PC-3 (cell line): Measurements from ENCODE around the gene PRSS50. TPM values are rescaled to one million over a fixed set of nuclear protein-coding genes. Genes with fewer than 3 reads are reported as not detected.

Source experiments
- ATAC-seq: fragments of 200-7000 bp; cut with Tn5 transposase; 2 replicates; pipeline ENCODE4 v1.9.1; 2020; ENCODE audit warnings: mild to moderate bottlenecking, moderate library complexity
- BruUV-seq: library from RNA; stranded (reverse); fragments of 400-500 nt; replicated peaks from 2 replicates; lab custom pipeline; 2021; lab: Mats Ljungman, UMichigan
- CTCF ChIA-PET: fragments of 300-600 bp; sonication (Branson Sonifier 250); formaldehyde crosslinking; loops from one replicate; lab custom pipeline; 2022; ENCODE audit warnings: antibody characterized with exemption; lab: Charles Lee
- POLR2A ChIA-PET: fragments of 300-600 bp; sonication (Branson Sonifier 250); formaldehyde crosslinking; loops from one replicate; lab custom pipeline; 2022; ENCODE audit warnings: antibody characterized with exemption; ENCODE audit not compliant: unreplicated experiment; lab: Charles Lee
- DNase-seq: peaks from one replicate; pipeline ENCODE4 v3.0.0-alpha.2; 2015
- H2AFZ ChIP-seq: fragments of 300-600 bp; sonication (generic); 2 replicates; pipeline ENCODE4 v1.6.0; 2016; ENCODE audit warnings: antibody characterized with exemption, low read length
- H3F3A ChIP-seq: fragments of 300-600 bp; sonication (generic); one replicate; pipeline ENCODE4 v1.6.0; 2017; ENCODE audit warnings: antibody characterized with exemption, low read length, control low read depth, mild to moderate bottlenecking; ENCODE audit not compliant: unreplicated experiment
- H3K27ac ChIP-seq: fragments of 300-600 bp; sonication (generic); 2 replicates; pipeline ENCODE4 v1.5.1; 2016; ENCODE audit warnings: mild to moderate bottlenecking, low read length
- H3K27me3 ChIP-seq: fragments of 300-600 bp; sonication (generic); 2 replicates; pipeline ENCODE4 v1.6.1; 2016; ENCODE audit warnings: low read length, mixed read lengths
- H3K36me3 ChIP-seq: fragments of 300-600 bp; sonication (generic); 2 replicates; pipeline ENCODE4 v1.6.1; 2016; ENCODE audit warnings: low read depth, mixed run types, low read length, mixed read lengths
- H3K4me1 ChIP-seq: fragments of 300-600 bp; sonication (generic); 2 replicates; pipeline ENCODE4 v1.5.1; 2016; ENCODE audit warnings: low read length; ENCODE audit not compliant: insufficient read depth
- H3K4me2 ChIP-seq: fragments of 300-600 bp; sonication (generic); 2 replicates; pipeline ENCODE4 v1.6.0; 2016; ENCODE audit warnings: low read length
- H3K4me3 ChIP-seq: fragments of 300-600 bp; sonication (generic); 2 replicates; pipeline ENCODE4 v1.5.1; 2016; ENCODE audit warnings: mild to moderate bottlenecking, low read length, mixed read lengths
- H3K79me2 ChIP-seq: fragments of 300-600 bp; sonication (generic); 2 replicates; pipeline ENCODE4 v1.6.1; 2017; ENCODE audit warnings: low read length, mixed read lengths
- H3K9ac ChIP-seq: fragments of 300-600 bp; sonication (generic); 2 replicates; pipeline ENCODE4 v1.6.0; 2016; ENCODE audit warnings: mild to moderate bottlenecking, low read length
- H3K9me2 ChIP-seq: fragments of 300-600 bp; sonication (generic); replicated peaks from 2 replicates; pipeline ENCODE4 v1.6.1; 2016; ENCODE audit warnings: mixed run types, low read length, mixed read lengths
- H3K9me3 ChIP-seq: fragments of 300-600 bp; sonication (generic); 2 replicates; pipeline ENCODE4 v1.6.1; 2016; ENCODE audit warnings: low read length, mixed read lengths
- H4K20me1 ChIP-seq: fragments of 300-600 bp; sonication (generic); 2 replicates; pipeline ENCODE4 v1.6.1; 2016; ENCODE audit warnings: low read length, mixed read lengths
- EZH2 ChIP-seq: fragments of 300-600 bp; sonication (generic); IDR thresholded peaks from one replicate; pipeline ENCODE4 v1.6.1; 2017; ENCODE audit warnings: antibody characterized with exemption, mild to moderate bottlenecking, low read length; ENCODE audit not compliant: unreplicated experiment
- EZH2phosphoT487 ChIP-seq: fragments of 300-600 bp; sonication (generic); IDR thresholded peaks from 2 replicates; pipeline ENCODE4 v1.6.1; 2018; ENCODE audit warnings: mild to moderate bottlenecking, antibody characterized with exemption, low read length, borderline replicate concordance
- intact Hi-C: fragments of 100-400 bp; cut with micrococcal nuclease; formaldehyde crosslinking; loops from 2 replicates; pipeline ENCODE4 v1.9.0; 2023
- total RNA-seq: library from RNA; depleted of rRNA; stranded (reverse); fragments of >200 nt; gene quantifications from 2 replicates; pipeline ENCODE4 v1.2.3, GENCODE V29; 2014
- TF ChIP-seq, protein P1 (sequence below): fragments of 300-600 bp; sonication (generic); conservative IDR thresholded peaks from 2 replicates; pipeline ENCODE4 v1.5.1; 2017; ENCODE audit warnings: antibody characterized with exemption, low read depth, mild to moderate bottlenecking, low read length

PRSS50 gene
- total RNA-seq, 1 experiment from 2014 or later, result not detected

DNA sequence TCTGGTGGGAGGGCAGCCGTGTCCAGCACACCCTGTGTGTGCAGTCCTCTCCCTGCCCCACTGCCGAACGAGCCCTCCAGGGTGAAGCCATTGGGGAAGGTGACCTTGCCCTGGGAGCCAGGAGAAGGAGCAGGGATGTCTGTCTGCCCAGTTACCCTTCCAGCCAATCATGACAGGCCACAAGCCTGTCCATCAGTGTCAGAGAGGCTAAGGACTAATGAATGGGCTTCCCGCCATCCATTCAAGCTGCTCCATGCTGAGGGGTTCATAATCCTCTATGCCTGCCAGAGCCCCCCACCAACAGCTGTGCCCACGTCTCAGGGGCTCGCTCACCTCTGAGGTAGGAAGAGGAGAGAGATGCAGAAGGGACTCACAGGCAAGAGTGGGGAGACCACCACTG lies 39.4 kb downstream of the PRSS50 start:
- ChIA-PET POLR2A (no interaction called here), CTCF (no interaction called here)
- H3K36me3 ChIP-seq, result peaks cover 8% of the 10 kb centered on the region; the same call in 1 of the 2 replicates

DNA sequence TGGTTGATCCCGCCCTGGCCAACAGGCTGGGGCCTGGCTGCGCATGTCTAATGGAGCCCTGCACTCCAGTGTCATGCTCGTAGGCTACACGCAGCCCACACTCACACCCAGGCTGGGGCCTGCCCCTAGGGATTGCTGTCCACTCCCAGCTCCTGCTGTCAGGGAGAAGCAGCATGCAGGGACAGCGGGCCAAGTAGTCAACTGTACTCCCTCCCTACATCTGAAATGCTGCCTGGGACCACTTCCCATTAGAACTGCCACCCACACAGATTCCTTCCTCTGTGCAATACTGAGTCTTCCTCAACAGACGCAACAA lies 40.3 kb downstream of the PRSS50 start:
- ChIA-PET CTCF (no interaction called here), POLR2A (no interaction called here)
- ATAC-seq, result no peak
- Histone ChIP-seq H3K9me3 (no peaks in the 10 kb centered on the region), H3F3A (no peaks in the 10 kb centered on the region), H4K20me1 (no peaks in the 10 kb centered on the region), H3K4me2 (no peak overlapping the region), H2AFZ (no peak overlapping the region), H3K27ac (no peak overlapping the region), H3K4me1 (no peaks in the 10 kb centered on the region), H3K9me2 (no peaks in the 10 kb centered on the region), H3K36me3 (peaks cover 6% of the 10 kb centered on the region; the same call in 1 of the 2 replicates), H3K4me3 (no peak overlapping the region), H3K9ac (no peak overlapping the region), H3K79me2 (no peaks in the 10 kb centered on the region), H3K27me3 (no peaks in the 10 kb centered on the region)
- TF ChIP-seq EZH2 (no peak), EZH2phosphoT487 (no peak)
- TF ChIP-seq, protein P1, sequence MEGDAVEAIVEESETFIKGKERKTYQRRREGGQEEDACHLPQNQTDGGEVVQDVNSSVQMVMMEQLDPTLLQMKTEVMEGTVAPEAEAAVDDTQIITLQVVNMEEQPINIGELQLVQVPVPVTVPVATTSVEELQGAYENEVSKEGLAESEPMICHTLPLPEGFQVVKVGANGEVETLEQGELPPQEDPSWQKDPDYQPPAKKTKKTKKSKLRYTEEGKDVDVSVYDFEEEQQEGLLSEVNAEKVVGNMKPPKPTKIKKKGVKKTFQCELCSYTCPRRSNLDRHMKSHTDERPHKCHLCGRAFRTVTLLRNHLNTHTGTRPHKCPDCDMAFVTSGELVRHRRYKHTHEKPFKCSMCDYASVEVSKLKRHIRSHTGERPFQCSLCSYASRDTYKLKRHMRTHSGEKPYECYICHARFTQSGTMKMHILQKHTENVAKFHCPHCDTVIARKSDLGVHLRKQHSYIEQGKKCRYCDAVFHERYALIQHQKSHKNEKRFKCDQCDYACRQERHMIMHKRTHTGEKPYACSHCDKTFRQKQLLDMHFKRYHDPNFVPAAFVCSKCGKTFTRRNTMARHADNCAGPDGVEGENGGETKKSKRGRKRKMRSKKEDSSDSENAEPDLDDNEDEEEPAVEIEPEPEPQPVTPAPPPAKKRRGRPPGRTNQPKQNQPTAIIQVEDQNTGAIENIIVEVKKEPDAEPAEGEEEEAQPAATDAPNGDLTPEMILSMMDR, result no peak
- no TSS peak for BruUV-seq
- intact Hi-C loops, result no loop called here
- DNase-seq, result no peak

More for the DNA sequence above, 39.4 kb downstream of the PRSS50 start:
- H3K27ac ChIP-seq, result no peak overlapping the region
- no peaks in the 10 kb centered on the region for H3K4me1 ChIP-seq
- no peak overlapping the region for H3K4me2 ChIP-seq
- H4K20me1 ChIP-seq, result no peaks in the 10 kb centered on the region
- intact Hi-C loops, result no loop called here
- H3K9ac ChIP-seq, result no peak overlapping the region
- no peaks in the 10 kb centered on the region for H3K27me3 ChIP-seq
- no peaks in the 10 kb centered on the region for H3K79me2 ChIP-seq
- no peak for ATAC-seq
- DNase-seq, result no peak
- TF ChIP-seq, protein P1, result no peak
- TF ChIP-seq EZH2phosphoT487 (no peak), EZH2 (no peak)
- no peak overlapping the region for H3K4me3 ChIP-seq
- H3F3A ChIP-seq, result no peaks in the 10 kb centered on the region
- H3K9me2 ChIP-seq, result no peaks in the 10 kb centered on the region
- no TSS peak for BruUV-seq
- H3K9me3 ChIP-seq, result no peaks in the 10 kb centered on the region
- H2AFZ ChIP-seq, result no peak overlapping the region

DNA sequence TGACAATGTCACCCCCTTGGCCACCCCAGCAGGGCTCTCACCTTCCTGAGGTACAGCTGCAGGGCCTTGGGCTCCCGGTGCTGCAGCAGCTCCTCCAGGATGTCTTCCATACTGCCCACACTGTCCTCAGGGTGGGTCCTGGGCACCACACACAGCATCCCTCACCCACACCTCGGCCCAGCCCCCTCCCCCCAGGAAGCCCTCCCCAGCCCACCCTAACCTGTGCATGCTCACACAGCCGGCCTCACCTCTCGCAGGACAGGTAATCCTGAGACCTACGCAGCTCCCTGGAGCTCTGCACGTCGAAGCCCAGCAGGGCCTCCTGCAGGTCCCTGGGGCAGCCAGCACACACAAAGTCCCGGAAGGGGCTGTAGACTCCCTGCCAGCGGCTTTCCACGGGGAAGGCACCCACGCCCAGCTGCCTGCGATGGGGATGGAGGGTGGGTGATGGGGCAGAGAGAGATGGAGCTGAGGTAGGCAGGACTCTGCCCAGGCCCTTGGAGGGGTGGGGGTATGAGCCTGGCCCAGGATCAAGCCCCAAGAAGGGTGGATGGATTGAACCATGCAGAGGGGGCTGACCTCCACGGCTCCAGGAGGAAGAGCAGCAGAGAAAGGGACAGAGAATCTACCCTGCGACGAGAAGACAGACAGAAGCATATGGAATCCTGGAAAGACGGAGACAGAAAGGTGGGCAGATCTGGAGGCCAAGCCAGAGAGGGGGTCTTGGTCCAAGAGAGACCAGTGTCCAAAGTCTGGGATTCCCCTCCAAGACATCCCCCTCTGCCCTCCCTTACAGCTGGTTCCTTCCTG lies 40.9 kb downstream of the PRSS50 start:
- no peaks in the 10 kb centered on the region for H3K9me3 ChIP-seq
- H3K9me2 ChIP-seq, result no peaks in the 10 kb centered on the region
- H3K4me2 ChIP-seq, result no peak overlapping the region
- peaks cover 6% of the 10 kb centered on the region; the same call in 1 of the 2 replicates for H3K36me3 ChIP-seq
- no peaks in the 10 kb centered on the region for H3K79me2 ChIP-seq
- CTCF ChIA-PET, result interaction anchor here (0.6 kb wide), 1 partner anchor 182 kb away, joined by 3 read pairs; no protein-coding TSS in a partner anchor
- no peak for ATAC-seq
- intact Hi-C loops, result no loop called here
- no peak overlapping the region for H3K4me3 ChIP-seq
- H3K9ac ChIP-seq, result no peak overlapping the region
- H2AFZ ChIP-seq, result no peak overlapping the region
- no TSS peak for BruUV-seq
- no peaks in the 10 kb centered on the region for H3F3A ChIP-seq
- POLR2A ChIA-PET, result no interaction called here
- TF ChIP-seq EZH2phosphoT487 (no peak), EZH2 (no peak)
- TF ChIP-seq, protein P1, result no peak
- no peak overlapping the region for H3K27ac ChIP-seq
- no peak for DNase-seq
- H3K27me3 ChIP-seq, result no peaks in the 10 kb centered on the region
- H3K4me1 ChIP-seq, result no peaks in the 10 kb centered on the region
- no peaks in the 10 kb centered on the region for H4K20me1 ChIP-seq
